HepG2 (cell line): ENCODE measurements around the gene ATAD2B. TPM values are rescaled to one million over a fixed set of nuclear protein-coding genes. Genes with fewer than 3 reads are reported as not detected.

ENCODE experiments used
- ATAC-seq: fragments of 200-7000 bp; cut with Tn5 transposase; 3 replicates; pipeline ENCODE4 v1.9.1; 2020; ENCODE audit warnings: mild to moderate bottlenecking, moderate library complexity
- BruUV-seq: library from RNA; stranded (reverse); fragments of 400-500 nt; replicated peaks from 2 replicates; lab custom pipeline; 2021; lab: Mats Ljungman, UMichigan
- CTCF ChIA-PET: fragments of 300-600 bp; formaldehyde crosslinking; extraction: SDS; loops from one replicate; lab custom pipeline; 2021; ENCODE audit warnings: low total read pairs, inconsistent platforms, low intra/inter-chr PET ratio; lab: Yijun Ruan, JAX
- POLR2A ChIA-PET: fragments of 350-600 bp; sonication (Branson Sonifier 250); formaldehyde crosslinking; loops from one replicate; lab custom pipeline; 2020; ENCODE audit warnings: antibody characterized with exemption, inconsistent platforms; lab: Yijun Ruan, JAX
- DNase-seq: peaks from one replicate; pipeline ENCODE4 v3.0.0-alpha.2; 2015; ENCODE audit warnings: low spot score
- FAIRE-seq: peaks from 3 replicates; lab custom pipeline; 2011; peaks lifted over from hg19 to GRCh38; lab: Jason Lieb, UNC
- H2AFZ ChIP-seq: one replicate; pipeline ENCODE4 v1.6.1; 2011; ENCODE audit warnings: low read length, inconsistent platforms
- H3K27ac ChIP-seq: fragments of 300-600 bp; 3 replicates; pipeline ENCODE4 v1.8.0; 2011; ENCODE audit warnings: mixed run types, mild to moderate bottlenecking, mixed read lengths, low read length, inconsistent platforms; ENCODE audit not compliant: insufficient read depth; ENCODE audit errors: extremely low read length
- H3K27me3 ChIP-seq, 2 experiments: fragments of 200-600 bp in 1 of 2; 2 replicates in 1 of 2; 3 replicates in 1 of 2; pipeline versions ENCODE4 v1.6.0 to v1.8.0; 2011; ENCODE audit warnings: low read length in 2 of 2, mild to moderate bottlenecking in 2 of 2, moderate library complexity in 2 of 2, inconsistent platforms in 1 of 2; ENCODE audit not compliant: insufficient read depth in 2 of 2, control insufficient read depth in 1 of 2
- H3K36me3 ChIP-seq, 2 experiments: fragments of 200-600 bp in 1 of 2; replicated peaks in 1 of 2; 2 replicates in 1 of 2; 3 replicates in 1 of 2; pipeline versions ENCODE4 v1.5.1 to v1.8.0; 2011; ENCODE audit warnings: low read length in 2 of 2, inconsistent platforms in 1 of 2; ENCODE audit not compliant: insufficient read depth in 2 of 2, control insufficient read depth in 1 of 2
- H3K4me1 ChIP-seq: 2 replicates; pipeline ENCODE4 v1.5.1; 2012; ENCODE audit warnings: low read length, inconsistent platforms; ENCODE audit not compliant: insufficient read depth
- H3K4me2 ChIP-seq: 2 replicates; pipeline ENCODE4 v1.6.0; 2011; ENCODE audit warnings: low read depth, low read length, inconsistent platforms
- H3K4me3 ChIP-seq, 3 experiments: fragments of 200-600 bp in 1 of 3; sonication (generic), shearing (Covaris generic) in 1 of 3; replicated peaks in 1 of 3; 2 replicates each; pipeline ENCODE4 v1.5.1; 2011 to 2016; ENCODE audit warnings: low read length in 3 of 3, inconsistent platforms in 2 of 3, low read depth in 2 of 3, mild to moderate bottlenecking in 2 of 3, control low read depth in 1 of 3, mixed read lengths in 1 of 3; ENCODE audit not compliant: insufficient read depth in 1 of 3
- H3K79me2 ChIP-seq: one replicate; pipeline ENCODE4 v1.6.1; 2011; ENCODE audit warnings: low read length, inconsistent platforms; ENCODE audit not compliant: insufficient read depth
- H3K9ac ChIP-seq: 2 replicates; pipeline ENCODE4 v1.6.0; 2011; ENCODE audit warnings: mild to moderate bottlenecking, low read depth, low read length, inconsistent platforms; ENCODE audit not compliant: insufficient read depth
- H3K9me3 ChIP-seq: 2 replicates; pipeline ENCODE4 v1.5.1; 2012; ENCODE audit warnings: mild to moderate bottlenecking, low read length
- H4K20me1 ChIP-seq: 2 replicates; pipeline ENCODE4 v1.6.0; 2011; ENCODE audit warnings: inconsistent platforms, mild to moderate bottlenecking, low read length, moderate library complexity; ENCODE audit not compliant: insufficient read depth
- CEBPB ChIP-seq: IDR thresholded peaks from 2 replicates; pipeline ENCODE4 v1.6.1; 2011; ENCODE audit warnings: low read depth, low read length, improper control_type of control experiment, borderline replicate concordance
- CEBPG ChIP-seq: IDR thresholded peaks from 2 replicates; pipeline ENCODE4 v1.6.1; 2016
- FOSL2 ChIP-seq: sonication (generic); formaldehyde crosslinking; IDR thresholded peaks from 2 replicates; pipeline ENCODE4 v1.4.0; 2020; ENCODE audit warnings: missing genetic modification reagents
- GTF3A ChIP-seq: sonication (generic); formaldehyde crosslinking; conservative IDR thresholded peaks from 2 replicates; pipeline ENCODE4 v1.4.0; 2020; ENCODE audit warnings: mild to moderate bottlenecking, missing genetic modification reagents
- HMGXB4 ChIP-seq, 2 experiments: sonication (generic) in 1 of 2; formaldehyde crosslinking in 1 of 2; IDR thresholded peaks; 2 replicates each; pipeline versions ENCODE4 v1.4.0 to v1.6.1; 2018 to 2020; ENCODE audit warnings: missing genetic modification reagents in 2 of 2, borderline replicate concordance in 1 of 2, low read depth in 1 of 2, mild to moderate bottlenecking in 1 of 2, missing biosample characterization in 1 of 2
- MIER3 ChIP-seq: IDR thresholded peaks from 2 replicates; pipeline ENCODE4 v1.6.1; 2016; ENCODE audit warnings: missing compliant biosample characterization, borderline replicate concordance
- MXD1 ChIP-seq: sonication (generic); formaldehyde crosslinking; IDR thresholded peaks from 2 replicates; pipeline ENCODE4 v1.4.0; 2020; ENCODE audit warnings: mild to moderate bottlenecking, missing genetic modification reagents
- ZNF121 ChIP-seq: sonication (generic); formaldehyde crosslinking; IDR thresholded peaks from 2 replicates; pipeline ENCODE4 v1.5.0; 2020; ENCODE audit warnings: mild to moderate bottlenecking, missing genetic modification reagents
- ZNF17 ChIP-seq: sonication (generic); formaldehyde crosslinking; IDR thresholded peaks from 2 replicates; pipeline ENCODE4 v1.5.0; 2020; ENCODE audit warnings: mild to moderate bottlenecking, missing genetic modification reagents
- ZNF569 ChIP-seq: sonication (generic); formaldehyde crosslinking; IDR thresholded peaks from 2 replicates; pipeline ENCODE4 v1.5.0; 2020; ENCODE audit warnings: mild to moderate bottlenecking, missing genetic modification reagents, moderate library complexity, borderline replicate concordance
- ZNF788 ChIP-seq: sonication (generic); formaldehyde crosslinking; IDR thresholded peaks from 2 replicates; pipeline ENCODE4 v1.5.0; 2020; ENCODE audit warnings: mild to moderate bottlenecking, missing genetic modification reagents, borderline replicate concordance
- WGBS: methylation state at CpG from one replicate; pipeline ENCODE4 v1.1.6; 2017; ENCODE audit warnings: low lambda C conversion rate; 5-methylcytosine and 5-hydroxymethylcytosine counted together
- in situ Hi-C: cut with HindIII; loops from 2 replicates; pipeline ENCODE4 v1.10.0; 2017; ENCODE audit warnings: low pct_unique_long_range_greater_than_20kb; ENCODE audit not compliant: extremely low pct_ligation_motif_present
- intact Hi-C: fragments of 100-400 bp; cut with micrococcal nuclease; formaldehyde crosslinking; loops from one replicate; pipeline ENCODE4 v1.10.0; 2022; ENCODE audit not compliant: unreplicated experiment
- polyA plus RNA-seq, 8 experiments: library from polyadenylated mRNA; depleted of rRNA in 3 of 8; stranded (reverse) in 7 of 8; unstranded in 1 of 8; fragments of >200 nt; fragmentation: Illumina TruSeq in 4 of 8; extraction: Trizol in 4 of 8; gene quantifications; 2 replicates each; pipeline versions ENCODE4 v1.2.1 to v1.2.3, GENCODE V29; 2011 to 2016; ENCODE audit warnings: low read depth in 4 of 8, missing spikeins in 1 of 8, mixed read lengths in 1 of 8; ENCODE audit not compliant: insufficient read depth in 1 of 8
- total RNA-seq, 5 experiments: library from RNA; depleted of rRNA; stranded (reverse); fragments of >200 nt; fragmentation: Illumina TruSeq; extraction: Trizol; gene quantifications; 2 replicates each; pipeline ENCODE4 v1.2.3, GENCODE V29; 2016; ENCODE audit warnings: low read depth in 1 of 5

The ATAD2B gene
- total and polyA plus RNA-seq, 2 of the 13 experiments (the other 11 are each of a cell fraction or from before 2014, with no cell fraction given) = 5.3 to 22.2 TPM

DNA sequence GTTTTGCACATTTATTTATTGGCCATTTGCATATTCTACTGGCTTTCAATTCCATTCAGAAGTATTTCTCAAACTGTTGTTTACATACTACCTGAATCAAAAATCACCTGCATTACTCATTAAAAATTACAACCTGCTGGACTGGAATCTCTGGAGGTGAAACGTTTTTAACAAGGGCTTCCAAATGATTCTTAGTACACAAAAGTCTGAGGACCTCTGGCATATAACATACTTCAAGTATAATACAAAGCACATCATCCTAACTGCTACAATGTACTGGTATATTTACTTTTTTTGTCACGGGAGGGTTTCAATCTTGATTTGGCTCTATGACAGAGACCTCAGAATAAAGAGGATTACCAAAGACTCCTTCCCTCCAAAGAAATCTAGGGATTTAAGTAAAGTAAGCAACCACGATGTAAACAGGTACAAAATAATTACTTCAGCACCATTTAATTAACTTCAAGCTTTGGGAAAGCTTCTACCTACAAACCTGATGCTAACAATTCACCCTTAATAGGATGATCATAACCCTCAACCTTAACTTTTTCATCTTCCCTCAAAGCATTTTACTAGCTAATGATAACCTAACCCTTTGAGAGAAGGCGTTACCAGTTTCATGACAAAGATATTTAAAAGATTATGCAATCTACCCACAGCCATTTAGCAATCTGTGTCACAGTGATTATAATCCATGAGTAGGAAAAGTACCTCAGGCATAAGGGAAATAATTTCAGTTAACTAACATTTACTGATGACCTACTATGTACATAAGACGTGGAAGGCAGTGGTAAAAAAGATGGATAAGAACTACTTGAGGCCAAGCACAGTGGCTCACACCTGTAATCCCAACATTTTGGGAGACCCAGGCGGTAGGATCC is 24.7 kb downstream of the ATAD2B start (continued):
- TF ChIP-seq MIER3 (CRISPR knock-in tag) = no peak
- peak; percentile 45; the same call in 1 of the 2 replicates for TF ChIP-seq CEBPG (CRISPR knock-in tag)
- TF ChIP-seq CEBPB = peak; percentile 77
- TF ChIP-seq HMGXB4 (CRISPR knock-in tag; IDR thresholded peaks at IDR 0.05; ENCODE audit: borderline replicate concordance in 1 of 2, low read depth in 1 of 2) = no peak

GRCh38 chr2:23900541-23901322 is 26.2 kb downstream of the ATAD2B start:
- Histone ChIP-seq H3K4me1 (peaks cover 23% of the 10 kb centered on the region), H3K9ac (no peak overlapping the region), H3K27ac (no peak overlapping the region), H3K4me3 (no peak overlapping the region), H3K27me3 (no peaks in the 10 kb centered on the region), H3K9me3 (no peaks in the 10 kb centered on the region), H3K36me3 (no peaks in the 10 kb centered on the region), H3K4me2 (no peak overlapping the region), H4K20me1 (no peaks in the 10 kb centered on the region), H2AFZ (no peak overlapping the region), H3K79me2 (peaks cover 62% of the 10 kb centered on the region)
- CTCF ChIA-PET = no interaction called here
- in situ Hi-C loops (no loop called here), intact Hi-C loops (no loop called here)
- FAIRE-seq (no peak), ATAC-seq (no peak), DNase-seq (peak; percentile 22)
- 84% methylated on average over 9 of the region's 9 CpGs for WGBS
- BruUV-seq = no TSS peak
- POLR2A ChIA-PET = interaction anchor here (0.8 kb wide), 1 partner anchor 25 kb away, joined by 5 read pairs; no protein-coding TSS in a partner anchor
- TF ChIP-seq ZNF121 (no peak), FOSL2 (CRISPR knock-in tag) (peak; percentile 82), ZNF569 (CRISPR knock-in tag) (no peak), GTF3A (no peak), ZNF788 (CRISPR knock-in tag) (no peak), ZNF17 (CRISPR knock-in tag) (no peak), MXD1 (CRISPR knock-in tag) (no peak)
